Activated CD4-positive, alpha-beta T cell treated with anti-CD3 and anti-CD28 coated beads, Interleukin-2, amount 50 U/mL, for 1 hour (primary cell): ENCODE results near the gene GRIK5.

Experiments used
- DNase-seq: peaks from one replicate; pipeline ENCODE4 v3.0.0-alpha.2; 2020

Gene GRIK5

GRCh38 chr19:42093926-42094325 lies 23.9 kb upstream of the GRIK5 start:
- no peak for DNase-seq

- no peak for DNase-seq
Measured at GRCh38 chr19:42093505-42093904, 23.5 kb upstream of the GRIK5 start.

GRCh38 chr19:42092350-42092749 lies 22.3 kb upstream of the GRIK5 start:
- peak; percentile 38 for DNase-seq

- DNase-seq, result no peak
Measured at GRCh38 chr19:42091742-42092141, 21.7 kb upstream of the GRIK5 start.

- DNase-seq, result no peak
Measured at GRCh38 chr19:42091300-42091699, 21.3 kb upstream of the GRIK5 start.

- no peak for DNase-seq
Measured at GRCh38 chr19:42090672-42091071, 20.7 kb upstream of the GRIK5 start.

- no peak for DNase-seq
Measured at GRCh38 chr19:42089772-42090171, 19.8 kb upstream of the GRIK5 start.

GRCh38 chr19:42089191-42089750 lies 19.3 kb upstream of the GRIK5 start:
- no peak for DNase-seq

- DNase-seq, result no peak
Measured at GRCh38 chr19:42088471-42089190, 18.6 kb upstream of the GRIK5 start.

GRCh38 chr19:42086770-42087550 lies 17.0 kb upstream of the GRIK5 start:
- DNase-seq, result no peak

GRCh38 chr19:42086188-42086736 lies 16.3 kb upstream of the GRIK5 start:
- DNase-seq, result no peak

- DNase-seq, result no peak
Measured at GRCh38 chr19:42083537-42083936, 13.5 kb upstream of the GRIK5 start.

GRCh38 chr19:42081584-42082203 lies 11.7 kb upstream of the GRIK5 start:
- no peak for DNase-seq

- DNase-seq, result no peak
Measured at GRCh38 chr19:42080764-42081375, 10.9 kb upstream of the GRIK5 start.

GRCh38 chr19:42079886-42080763 lies 10.1 kb upstream of the GRIK5 start:
- no peak for DNase-seq

GRCh38 chr19:42079276-42079669 lies 9.3 kb upstream of the GRIK5 start:
- DNase-seq, result no peak

GRCh38 chr19:42078538-42079275 lies 8.7 kb upstream of the GRIK5 start:
- DNase-seq, result no peak

GRCh38 chr19:42078058-42078457 lies 8.1 kb upstream of the GRIK5 start:
- no peak for DNase-seq

GRCh38 chr19:42076380-42076944 lies 6.5 kb upstream of the GRIK5 start:
- DNase-seq, result peak; percentile 29

GRCh38 chr19:42075616-42076379 lies 5.8 kb upstream of the GRIK5 start, which contains the start of gene ZNF574:
Gene ZNF574 (plus strand): TSS chr19:42076166. CDS start chr19:42078607, 2,441 bp downstream.
- peak; percentile 97 for DNase-seq
